ENCODE results near the gene NBPF14.
"Not testable (repeated sequence)": the region's sequence is repeated elsewhere in the genome, so short reads cannot be mapped to it uniquely, and the experiment has no call there.

The NBPF14 gene, protein sequence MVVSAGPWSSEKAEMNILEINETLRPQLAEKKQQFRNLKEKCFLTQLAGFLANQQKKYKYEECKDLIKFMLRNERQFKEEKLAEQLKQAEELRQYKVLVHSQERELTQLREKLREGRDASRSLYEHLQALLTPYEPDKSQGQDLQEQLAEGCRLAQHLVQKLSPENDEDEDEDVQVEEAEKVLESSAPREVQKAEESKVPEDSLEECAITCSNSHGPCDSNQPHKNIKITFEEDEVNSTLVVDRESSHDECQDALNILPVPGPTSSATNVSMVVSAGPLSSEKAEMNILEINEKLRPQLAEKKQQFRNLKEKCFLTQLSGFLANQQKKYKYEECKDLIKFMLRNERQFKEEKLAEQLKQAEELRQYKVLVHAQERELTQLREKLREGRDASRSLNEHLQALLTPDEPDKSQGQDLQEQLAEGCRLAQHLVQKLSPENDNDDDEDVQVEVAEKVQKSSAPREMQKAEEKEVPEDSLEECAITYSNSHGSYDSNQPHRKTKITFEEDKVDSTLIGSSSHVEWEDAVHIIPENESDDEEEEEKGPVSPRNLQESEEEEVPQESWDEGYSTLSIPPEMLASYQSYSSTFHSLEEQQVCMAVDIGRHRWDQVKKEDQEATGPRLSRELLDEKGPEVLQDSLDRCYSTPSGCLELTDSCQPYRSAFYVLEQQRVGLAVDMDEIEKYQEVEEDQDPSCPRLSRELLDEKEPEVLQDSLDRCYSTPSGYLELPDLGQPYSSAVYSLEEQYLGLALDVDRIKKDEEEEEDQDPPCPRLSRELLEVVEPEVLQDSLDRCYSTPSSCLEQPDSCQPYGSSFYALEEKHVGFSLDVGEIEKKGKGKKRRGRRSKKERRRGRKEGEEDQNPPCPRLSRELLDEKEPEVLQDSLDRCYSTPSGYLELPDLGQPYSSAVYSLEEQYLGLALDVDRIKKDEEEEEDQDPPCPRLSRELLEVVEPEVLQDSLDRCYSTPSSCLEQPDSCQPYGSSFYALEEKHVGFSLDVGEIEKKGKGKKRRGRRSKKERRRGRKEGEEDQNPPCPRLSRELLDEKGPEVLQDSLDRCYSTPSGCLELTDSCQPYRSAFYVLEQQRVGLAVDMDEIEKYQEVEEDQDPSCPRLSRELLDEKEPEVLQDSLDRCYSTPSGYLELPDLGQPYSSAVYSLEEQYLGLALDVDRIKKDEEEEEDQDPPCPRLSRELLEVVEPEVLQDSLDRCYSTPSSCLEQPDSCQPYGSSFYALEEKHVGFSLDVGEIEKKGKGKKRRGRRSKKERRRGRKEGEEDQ (N-terminal part only)

DNA sequence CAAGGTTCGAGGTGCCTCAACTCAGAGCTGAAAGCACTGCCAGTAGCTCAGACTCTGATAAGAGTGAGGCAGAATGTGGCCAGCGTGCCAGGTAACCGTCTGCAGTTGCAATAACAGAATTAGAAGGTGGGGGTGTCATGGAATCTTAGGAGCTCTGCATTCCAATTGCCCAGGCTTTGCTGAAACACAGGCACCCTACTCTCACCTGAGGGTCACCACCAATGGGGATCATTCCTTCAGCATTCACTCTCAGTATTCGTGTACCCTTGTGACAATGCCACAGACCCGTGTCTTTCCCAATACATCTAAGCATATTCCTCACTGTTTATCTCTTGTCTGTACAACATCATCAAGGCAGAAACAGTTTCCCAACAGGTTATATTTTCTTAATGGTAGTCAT, at the start of gene NBPF14:
NBPF14 (minus strand) TSS at position 101 of the 400 bp plus-strand sequence. CDS start 294 bp downstream, outside the sequence.
- DNase-seq (ENCODE audit: low read depth in 2 of 2): not testable (repeated sequence)

DNA sequence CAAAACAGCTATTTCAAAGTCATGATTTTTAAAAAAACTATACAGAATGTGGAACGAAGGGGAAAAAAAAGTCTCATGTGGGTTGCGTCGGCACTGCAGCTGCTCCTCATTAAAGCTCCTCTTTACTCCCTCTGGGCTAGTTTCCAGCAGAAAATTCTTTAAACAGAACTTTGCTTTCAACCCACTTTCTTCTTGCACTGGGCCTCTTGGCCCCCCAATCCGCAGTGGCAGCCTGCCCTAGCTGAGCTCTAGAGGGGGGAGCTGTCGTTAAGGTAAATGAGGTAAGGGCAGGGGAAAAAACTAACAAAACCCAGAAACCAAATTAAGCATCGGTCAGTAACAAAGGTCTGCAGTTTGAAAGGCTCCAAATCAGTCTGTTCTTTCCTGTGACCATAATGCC, 29.6 kb upstream of the NBPF14 start:
- DNase-seq (ENCODE audit: low read depth in 2 of 2): not testable (repeated sequence)

DNA sequence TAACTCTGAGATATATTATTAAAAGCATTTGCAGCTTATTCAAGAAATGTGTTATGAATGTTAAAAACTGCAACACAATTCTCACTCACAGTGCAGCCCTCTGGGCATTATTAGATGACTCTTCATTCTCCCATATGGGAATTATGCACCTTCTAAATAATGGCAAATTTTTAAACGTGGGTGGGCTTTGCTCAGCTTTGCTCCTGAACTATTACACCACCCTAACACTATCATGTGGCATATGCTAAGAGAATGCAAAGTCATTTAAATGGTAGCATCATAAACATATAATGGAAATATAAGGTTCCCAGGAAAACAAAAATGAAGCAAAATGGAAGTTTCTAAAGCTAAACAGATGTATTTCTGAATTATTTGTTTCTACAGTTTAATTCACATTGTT, 22.4 kb upstream of the NBPF14 start:
- DNase-seq (ENCODE audit: low read depth in 2 of 2): not testable (repeated sequence)

DNA sequence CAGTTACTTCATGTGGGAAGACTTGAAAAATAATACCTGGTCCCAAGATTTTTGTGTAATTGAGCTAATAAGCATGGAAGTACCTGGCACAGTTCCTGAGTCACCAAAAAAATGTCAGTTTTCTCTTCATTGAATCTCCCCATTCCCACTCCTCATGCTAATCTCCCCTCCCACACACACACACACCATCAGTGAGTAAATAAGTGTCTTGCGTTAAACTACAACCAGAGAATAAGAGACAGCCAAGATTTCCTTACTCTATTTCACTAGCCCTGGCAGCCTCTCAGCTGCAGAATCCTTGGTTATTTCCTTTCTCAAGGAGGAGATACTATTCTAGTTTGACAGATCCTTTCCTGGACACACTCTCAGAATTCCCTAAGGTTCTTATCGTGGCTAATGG, 9.5 kb upstream of the NBPF14 start:
- DNase-seq (ENCODE audit: low read depth in 2 of 2): not testable (repeated sequence)

DNA sequence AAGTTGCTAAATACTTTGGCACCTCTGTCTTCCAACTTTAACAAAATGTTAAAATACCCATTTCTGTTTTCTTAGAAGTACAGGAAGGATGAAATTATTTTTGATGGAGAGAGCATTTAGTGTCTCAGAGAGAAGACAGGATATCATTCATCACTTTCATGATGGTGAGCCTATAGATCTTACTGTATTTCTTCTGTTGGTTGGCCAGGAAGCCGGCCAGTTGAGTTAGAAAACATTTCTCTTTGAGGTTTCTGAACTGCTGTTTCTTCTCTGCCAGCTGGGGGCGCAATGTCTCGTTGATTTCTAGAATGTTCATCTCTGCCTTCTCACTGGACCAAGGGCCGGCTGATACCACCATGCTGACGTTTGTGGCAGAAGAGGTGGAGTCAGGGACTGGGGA, 451 bp downstream of the NBPF14 start:
- not testable (repeated sequence) for DNase-seq (ENCODE audit: low read depth in 2 of 2)

DNA sequence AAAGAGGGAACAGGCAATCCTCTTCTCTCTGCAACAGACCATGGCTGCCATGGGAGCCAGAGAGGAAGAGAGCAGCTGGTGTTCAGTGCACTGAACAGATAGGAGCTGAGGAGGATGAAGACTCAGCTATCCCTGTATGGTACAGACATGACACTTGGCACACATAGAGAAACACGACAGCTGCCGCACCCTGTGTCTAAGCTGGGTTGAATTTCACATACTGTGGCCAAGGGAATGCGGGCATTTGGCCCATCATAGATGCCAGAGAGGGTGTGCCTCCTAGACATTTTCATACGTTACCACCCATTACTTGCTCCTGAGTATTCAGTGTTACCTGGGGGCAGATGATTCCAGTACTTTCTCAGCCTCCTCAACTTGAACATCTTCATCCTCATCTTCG, 4.7 kb downstream of the NBPF14 start:
- not testable (repeated sequence) for DNase-seq (ENCODE audit: low read depth in 2 of 2)

DNA sequence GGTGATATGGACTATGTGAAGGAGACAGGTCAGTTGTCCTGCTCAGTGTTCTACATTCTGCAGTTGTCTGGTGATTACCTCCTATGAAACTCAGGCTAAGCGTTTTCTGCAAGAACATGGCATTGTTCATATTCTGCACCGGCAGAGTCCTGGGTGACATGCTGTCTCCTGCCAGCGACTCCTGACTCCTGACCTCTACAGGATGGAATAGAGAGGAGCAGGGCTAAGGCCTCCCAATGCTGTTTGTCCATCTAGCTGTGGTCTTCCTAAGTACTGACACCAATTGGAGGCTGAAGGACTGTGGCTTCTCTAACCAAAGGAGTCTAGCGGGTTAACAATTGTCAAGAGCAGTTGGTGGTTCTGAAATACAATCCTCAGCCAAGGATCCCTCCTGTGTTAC, 63.7 kb downstream of the NBPF14 start:
- DNase-seq (ENCODE audit: low read depth in 2 of 2): not testable (repeated sequence)

DNA sequence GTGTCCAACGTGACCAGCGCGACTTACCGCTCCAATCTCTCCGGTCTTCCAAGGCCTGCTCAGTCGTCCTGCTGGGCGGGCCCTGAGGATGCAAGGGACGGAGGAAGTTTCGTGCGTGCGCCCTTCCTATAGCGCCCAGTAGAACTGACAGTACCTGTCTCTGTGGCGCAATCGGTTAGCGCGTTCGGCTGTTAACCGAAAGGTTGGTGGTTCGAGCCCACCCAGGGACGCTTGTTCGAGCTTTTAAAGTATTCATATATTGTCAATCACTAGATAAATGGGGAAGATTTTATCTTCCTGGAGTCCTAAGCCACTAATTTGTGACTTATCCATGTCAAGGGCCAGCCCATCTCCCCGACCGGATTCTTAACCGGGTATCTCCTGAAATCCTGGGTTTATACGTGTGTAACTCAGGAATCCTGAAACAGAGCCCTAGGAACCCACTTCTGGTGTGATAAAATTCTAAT, 66.7 kb downstream of the NBPF14 start:
- DNase-seq (ENCODE audit: low read depth in 2 of 2): peak; percentile 35 to 44

DNA sequence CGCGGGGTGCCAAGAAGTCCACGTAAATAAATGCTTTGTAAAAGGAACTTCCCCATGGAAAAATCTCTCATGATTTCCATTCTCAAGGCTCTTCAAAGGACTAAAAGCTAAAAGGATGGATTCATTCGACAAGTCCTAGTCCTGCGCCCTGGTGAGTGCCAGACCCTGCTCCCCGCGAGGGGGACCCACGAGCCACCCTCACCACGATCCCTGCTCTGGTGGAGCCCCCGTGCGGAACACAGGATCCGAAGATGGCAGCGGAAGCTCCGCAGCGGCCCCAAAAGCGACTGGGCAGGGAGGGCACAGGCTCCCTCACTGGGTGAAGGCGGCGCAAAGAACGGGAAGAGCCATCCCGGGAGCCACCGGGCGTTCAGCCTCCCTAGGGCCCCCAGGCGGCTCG, 67.2 kb downstream of the NBPF14 start:
- not testable (repeated sequence) for DNase-seq (ENCODE audit: low read depth in 2 of 2)

DNA sequence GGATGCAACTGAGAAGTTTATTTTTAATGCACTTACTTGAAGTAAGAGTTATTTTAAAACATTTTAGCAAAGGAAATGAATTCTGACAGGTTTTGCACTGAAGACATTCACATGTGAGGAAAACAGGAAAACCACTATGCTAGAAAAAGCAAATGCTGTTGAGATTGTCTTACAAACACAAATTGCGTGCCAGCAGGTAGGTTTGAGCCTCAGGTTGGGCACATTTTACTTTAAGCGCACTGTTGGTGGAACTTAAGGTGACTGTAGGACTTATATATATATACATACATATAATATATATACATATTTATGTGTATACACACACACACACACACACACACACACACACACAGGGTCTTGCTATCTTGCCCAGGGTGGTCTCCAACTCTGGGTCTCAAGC, 69.2 kb downstream of the NBPF14 start:
- DNase-seq (ENCODE audit: low read depth in 2 of 2): not testable (repeated sequence)

DNA sequence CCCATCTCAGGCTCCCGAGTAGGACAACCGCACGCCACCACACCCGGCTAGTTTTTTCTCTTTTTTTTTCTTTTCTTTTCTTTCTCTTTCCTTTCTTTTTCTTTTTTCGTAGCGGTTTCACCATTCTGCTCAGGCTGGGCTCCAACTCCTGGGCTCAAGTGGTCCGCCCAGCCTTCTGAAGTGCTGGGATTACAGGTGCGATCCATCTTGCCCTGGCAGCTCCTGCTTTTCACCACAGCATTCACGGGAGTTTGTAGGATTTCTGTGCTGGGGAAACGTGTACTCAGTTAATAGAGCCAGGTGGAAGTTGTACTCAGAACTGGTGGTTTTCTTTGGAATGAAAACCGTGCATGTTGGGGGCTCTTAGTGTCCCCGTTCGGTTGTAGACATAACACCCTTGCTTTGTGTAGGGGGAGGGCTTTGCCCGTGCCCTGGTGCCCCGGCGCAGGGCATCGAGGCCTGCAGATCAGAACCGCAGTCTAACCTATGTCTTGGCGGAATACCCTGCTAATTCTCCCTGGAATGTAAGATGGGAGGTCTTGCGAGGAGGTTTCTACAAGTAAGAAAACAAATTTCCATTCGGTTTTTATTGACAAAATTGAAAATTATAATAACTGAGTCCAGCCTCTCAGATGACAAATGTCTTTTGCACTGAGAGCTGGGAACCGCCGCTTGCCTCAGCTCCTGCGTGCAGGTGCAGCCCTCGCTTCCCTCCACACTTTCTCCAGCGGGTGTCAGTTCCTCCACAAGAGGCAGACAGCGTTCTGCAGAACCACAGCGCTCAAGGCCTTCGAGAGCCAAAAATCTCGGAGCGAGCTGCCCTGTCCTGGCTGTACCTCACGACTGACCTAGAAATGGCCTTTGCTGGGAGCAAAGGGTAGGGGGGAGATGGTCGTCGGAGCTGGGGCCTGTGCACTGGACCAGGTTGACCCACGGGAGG, 72.3 kb downstream of the NBPF14 start:
- DNase-seq (ENCODE audit: low read depth in 2 of 2): not testable (repeated sequence)

DNA sequence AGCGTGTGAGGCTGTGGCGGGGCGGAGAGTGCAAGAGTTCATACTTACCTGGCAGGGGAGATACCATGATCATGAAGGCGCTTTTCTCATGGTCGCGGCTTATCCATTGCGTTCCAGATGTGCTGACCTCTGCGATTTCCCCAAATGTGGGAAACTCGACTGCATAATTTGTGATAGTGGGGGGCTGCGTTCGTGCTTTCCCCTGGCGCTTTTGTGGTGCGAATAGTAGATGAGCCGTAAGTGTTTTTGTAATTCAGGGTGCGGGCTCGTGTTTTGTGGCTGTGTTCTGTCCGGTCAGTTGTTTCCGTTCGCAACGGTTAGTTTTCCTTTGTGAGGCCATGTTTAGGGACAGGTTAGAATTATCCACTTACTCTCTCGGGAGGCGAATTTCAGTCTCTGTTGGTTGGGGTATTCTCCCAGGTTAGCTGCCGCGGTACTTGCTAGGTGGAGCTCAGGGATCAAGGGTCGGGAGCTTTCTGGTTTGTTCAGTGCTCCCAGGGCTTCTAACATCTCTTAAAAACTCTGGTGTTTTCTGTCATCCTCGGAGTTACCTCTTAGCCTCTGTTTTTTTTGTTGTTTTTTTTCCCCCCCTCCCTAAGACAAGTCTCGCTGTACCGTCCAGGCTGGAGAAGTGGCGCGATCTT, 73.1 kb downstream of the NBPF14 start:
- DNase-seq (ENCODE audit: low read depth in 2 of 2): peak; percentile 77 to 86

DNA sequence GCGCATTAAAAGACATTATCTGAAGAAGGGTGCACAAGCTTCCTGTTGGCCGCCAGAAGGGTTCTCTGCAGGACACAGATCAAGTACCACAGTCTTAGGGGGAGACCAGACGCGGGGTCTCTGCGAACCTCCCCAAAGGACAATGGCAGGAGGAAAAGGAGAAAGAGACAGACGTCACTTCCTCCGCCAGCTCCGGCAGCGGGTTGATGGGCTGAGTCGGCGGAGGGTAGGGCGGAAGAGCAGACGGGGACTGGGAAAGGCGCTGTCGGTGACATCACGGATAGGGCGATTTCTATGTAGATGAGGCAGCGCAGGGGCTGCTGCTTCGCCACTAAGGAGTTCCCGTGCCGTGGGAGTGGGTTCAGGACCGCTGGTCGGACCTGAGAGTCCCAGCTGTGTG, 73.7 kb downstream of the NBPF14 start:
- peak; percentile 70 to 77 for DNase-seq (ENCODE audit: low read depth in 2 of 2)

DNA sequence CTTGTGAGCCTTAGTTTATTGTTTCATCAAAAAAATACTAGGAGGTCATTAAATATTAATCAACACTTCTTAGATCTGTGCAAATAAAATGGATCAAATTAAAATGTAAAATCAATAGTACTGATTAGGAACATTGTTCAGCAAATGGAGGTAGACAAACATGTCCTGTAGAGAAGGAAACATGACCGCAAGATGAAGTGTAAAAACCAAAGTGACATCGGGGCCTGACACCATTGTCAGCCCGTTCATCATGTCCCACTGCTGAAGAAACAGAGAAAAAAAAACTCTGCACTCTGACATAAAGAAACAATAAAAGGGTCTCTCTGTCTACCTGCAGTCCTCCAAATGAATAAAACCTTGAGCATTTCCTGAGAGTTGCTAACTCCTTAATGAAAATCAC, 81.5 kb downstream of the NBPF14 start:
- DNase-seq (ENCODE audit: low read depth in 2 of 2): not testable (repeated sequence)

DNA sequence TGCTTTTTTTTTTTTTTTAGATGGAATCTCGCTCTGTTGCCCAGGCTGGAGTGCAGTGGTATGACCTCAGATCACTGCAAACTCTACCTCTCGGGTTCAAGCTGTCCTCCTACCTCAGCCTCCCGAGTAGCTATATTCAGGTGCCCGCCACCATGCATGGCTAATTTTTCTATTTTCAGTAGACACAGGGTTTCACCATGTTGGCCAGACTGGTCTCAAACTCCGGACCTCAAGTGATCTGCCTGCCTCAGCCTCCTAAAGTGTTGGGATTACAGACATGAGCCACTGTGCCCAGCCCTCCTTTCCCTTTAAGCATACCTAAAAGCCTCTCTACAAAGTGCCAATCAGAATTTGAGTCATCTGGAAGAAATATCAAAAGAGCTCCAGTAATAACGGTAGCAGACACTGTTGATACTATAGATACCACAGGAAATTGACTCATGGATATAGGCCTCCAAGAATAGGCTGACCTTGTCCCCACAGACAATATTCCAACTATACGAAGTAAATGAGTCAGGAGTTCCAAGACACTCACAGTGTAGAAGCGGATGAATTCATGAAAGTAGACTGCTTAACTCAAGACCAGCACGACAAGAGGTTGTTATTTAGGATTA, 83.1 kb downstream of the NBPF14 start:
- DNase-seq (ENCODE audit: low read depth in 2 of 2): not testable (repeated sequence)

DNA sequence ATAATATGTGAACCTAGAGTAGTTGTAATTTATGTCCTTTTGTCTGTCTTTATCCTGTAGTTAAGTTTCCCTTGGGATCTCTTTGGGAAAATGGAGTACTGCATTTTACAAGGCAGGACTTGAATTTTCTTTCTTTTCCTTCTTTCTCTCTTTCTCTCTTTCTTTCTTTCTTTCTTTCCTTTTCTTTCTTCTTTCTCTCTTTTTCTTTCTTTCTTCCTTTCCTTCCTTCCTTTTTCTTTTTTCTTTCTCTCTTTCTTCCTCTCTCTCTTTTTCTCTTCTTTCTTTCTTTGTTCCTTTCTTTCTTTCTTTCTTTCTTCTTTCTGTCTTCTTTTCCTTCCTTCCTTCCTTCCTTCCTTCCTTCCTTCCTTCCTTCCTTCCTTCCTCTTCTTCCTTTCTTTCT, 101.9 kb downstream of the NBPF14 start:
- not testable (repeated sequence) for DNase-seq (ENCODE audit: low read depth in 2 of 2)

DNA sequence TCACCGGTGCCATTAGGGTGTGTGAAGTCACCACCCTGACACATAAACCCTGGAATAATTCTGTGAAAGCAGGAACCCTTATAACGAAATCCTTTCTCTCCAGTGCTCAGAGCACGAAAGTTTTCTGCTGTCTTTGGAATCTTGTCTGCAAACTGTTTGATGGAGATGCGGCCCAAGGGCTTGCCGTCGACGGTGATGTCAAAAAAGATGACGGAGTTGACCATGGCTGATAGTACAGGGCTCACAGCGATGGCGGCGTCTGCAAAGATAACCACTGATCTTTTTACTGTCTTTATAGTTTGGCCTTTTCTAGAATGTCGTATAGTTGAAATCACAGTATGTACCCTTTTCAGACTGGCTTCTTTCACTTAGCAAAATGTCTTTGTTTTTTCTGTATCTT, 112.8 kb downstream of the NBPF14 start, which contains the start of gene PPIAL4G:
PPIAL4G (minus strand) TSS at position 274 of the 400 bp plus-strand sequence; CDS start at position 224, 50 bp downstream.
- not testable (repeated sequence) for DNase-seq (ENCODE audit: low read depth in 2 of 2)
